ENCODE measurements around the gene DMBT1.

DMBT1 gene

DNA sequence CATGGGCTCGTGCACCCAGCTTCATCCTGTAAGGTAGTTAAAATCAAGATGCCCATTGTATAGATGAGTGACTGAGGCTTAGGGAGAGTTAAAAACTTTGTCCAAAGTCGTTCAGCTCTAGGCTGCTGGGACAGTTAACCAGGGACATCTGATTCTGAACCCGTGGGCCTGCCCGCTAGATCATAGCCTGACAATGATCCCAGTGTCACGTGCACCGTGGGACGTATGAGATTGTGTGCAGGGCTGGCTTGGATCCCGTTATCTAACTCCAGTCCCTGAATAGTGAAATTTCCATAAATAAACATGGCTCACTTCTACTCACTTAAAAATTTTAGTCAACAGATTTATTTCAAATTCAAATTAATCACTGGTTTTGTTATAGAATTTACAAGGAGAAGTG is 114.2 kb downstream of the DMBT1 start:
- no peak for DNase-seq

DNA sequence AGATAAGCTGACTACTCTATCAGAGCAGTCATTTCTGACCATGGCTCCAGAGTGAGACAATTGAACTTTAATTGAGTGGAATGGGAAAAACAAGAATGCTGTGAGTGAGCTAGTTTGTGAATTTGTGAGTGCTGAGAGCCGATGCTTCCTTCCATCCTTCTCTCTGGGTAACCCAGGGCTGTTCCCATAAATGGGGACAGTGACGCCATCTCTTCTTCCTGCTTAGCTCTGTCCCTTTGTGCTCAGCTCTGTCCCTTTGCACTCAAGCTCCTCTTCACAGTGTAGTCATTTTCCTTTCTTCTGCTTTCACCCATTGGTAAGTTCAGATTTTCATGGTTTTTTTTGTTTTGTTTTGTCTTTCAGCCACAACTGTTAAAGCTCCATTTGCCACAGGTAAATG is 114.7 kb downstream of the DMBT1 start:
- DNase-seq, result no peak

DNA sequence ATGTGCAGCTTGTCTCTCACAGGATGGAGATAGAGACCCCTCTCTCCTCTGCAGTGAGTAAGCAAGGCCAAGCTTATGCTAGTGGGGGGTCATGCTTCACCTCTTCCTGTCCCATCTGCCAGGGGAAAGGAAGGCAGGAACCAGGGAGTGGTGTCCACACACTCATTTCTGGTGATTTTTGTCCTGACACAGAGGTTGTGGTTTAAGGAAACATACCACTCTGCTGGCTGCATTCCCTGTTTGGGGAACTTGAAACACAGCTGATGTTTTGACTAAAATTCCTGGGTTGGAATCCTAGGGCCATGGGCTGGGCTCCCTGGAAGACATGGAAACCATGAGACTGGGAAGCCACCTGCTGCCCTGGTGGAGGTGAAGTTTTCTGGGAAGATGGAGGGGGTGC is 117.7 kb downstream of the DMBT1 start:
- DNase-seq, result no peak

DNA sequence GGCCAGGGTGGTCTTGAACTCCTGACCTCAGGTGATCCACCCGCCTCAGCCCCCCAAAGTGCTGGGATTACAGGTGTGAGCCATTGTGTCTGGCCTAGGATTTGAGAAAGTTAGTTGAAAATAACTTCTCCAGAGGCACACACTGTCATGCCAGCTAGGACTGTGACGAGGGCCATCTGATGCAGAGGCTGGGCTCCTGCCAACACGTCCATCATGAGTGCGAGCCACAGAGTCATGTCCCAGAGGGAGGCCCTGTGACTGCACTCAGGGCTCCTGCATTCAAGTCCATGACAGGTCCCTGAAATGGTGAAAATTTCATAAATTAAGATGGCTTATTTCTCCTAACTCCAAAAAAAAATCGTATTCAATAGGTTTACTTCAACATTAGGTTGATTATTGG is 122.0 kb downstream of the DMBT1 start:
- DNase-seq, result no peak

DNA sequence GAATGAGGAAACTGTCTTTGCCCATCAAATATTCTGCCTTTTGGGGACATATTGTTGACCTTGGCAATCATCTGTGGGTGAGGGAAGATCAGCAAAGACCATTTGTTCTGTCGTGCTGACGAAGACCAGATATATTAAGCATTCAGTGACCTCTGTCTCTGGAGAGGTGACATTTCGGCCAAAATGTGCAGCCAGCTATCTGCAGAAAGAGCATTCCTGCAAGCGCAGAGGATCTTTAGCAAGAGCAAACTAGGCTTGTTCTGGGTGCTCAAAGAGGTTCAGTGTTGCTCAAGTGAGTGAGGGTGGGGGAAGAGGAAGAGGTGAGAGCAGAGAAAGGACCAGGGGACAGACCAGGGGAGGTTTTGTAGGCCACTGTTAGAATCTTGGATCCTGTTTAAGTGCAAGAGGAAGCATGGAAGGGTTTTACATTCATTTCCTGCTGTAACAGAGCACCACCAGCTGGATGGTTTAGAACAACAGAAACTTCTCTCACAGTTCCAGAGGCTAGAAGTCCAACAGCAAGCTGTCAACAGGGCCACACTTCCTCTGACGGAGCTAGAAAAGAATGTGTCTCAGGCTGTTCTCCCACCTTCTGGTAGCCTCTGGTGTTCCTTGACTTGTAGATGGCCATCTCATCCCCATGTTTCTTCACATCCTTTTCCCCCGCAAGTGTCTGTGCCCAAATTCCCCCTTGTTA is 127.9 kb downstream of the DMBT1 start:
- DNase-seq, result no peak

DNA sequence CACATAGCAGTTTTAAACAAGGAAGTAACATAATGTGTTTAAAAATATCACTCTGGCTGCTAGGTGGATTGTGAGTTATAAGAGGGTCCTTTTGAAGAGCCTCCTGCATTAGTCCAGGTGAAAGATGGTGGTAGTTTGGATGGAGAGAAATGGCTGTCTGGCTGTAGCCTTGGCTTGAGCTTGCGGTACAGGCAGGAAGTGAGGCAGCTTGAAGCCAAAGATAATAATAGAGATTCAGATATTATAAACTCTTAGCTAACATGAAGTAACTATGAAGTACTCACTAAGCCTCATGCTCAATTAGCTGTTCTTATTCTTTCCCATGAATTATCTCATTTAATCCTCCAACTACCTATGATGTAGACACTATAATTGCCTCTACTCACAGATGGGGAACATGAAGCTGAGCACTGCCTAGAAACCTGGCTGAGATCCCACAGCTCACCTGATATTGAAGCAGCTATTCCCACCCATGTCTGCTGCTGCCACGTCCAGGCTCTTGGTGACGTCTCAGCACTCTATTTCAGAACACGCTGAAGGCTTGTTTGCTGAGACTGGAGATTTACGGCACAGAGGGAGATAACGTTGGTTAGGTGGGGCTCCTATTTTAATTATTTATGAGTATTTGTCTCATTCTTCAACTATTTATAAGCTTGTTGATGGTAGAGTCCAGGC is 128.7 kb downstream of the DMBT1 start:
- DNase-seq, result no peak

DNA sequence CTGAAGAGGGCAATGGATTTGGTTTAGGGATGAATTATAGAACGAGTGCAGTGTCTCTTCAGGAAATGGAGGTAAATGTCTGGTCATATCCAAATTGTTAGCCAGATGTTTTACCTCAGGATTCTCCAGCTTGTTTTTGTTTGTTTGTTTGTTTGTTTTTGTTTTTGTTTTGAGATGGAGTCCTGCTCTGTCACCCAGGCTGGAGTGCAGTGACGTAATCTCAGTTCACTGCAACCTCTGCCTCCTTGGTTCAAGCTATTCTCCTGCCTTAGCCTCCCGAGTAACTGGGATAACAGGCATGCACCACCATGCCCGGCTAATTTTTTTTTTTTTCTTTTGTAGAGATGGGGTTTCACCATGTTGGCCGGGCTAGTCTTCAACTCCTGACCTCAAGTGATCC is 132.2 kb downstream of the DMBT1 start:
- DNase-seq, result no peak
